Measurements from ENCODE around the gene ACSF2. TPM values are rescaled to one million over a fixed set of nuclear protein-coding genes. Genes with fewer than 3 reads are reported as not detected.

ACSF2 gene
- total and polyA plus RNA-seq, 2 experiments from 2014 or later: 43.1 to 47.9 TPM

DNA sequence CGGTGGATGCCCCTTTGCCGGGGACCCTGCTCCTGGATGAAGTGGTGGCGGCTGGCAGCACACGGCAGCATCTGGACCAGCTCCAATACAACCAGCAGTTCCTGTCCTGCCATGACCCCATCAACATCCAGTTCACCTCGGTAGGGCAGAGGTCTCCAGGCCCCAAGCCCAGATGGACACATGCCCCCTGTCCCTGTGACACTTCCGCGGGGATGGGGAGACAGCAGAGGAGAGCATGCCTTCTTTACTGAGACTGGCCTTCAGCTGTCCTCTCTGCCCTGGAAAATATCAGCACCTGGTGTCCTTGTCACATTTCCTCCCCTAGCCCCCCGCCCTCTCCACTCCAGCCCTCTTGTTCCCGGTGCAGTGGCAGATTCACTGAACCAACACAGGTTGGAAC, 36.4 kb downstream of the ACSF2 start:
- Histone ChIP-seq H3K4me2 (no peak overlapping the region), H3K4me3 (no peak overlapping the region), H3K9me3 (ENCODE audit: low read depth) (no peaks in the 10 kb centered on the region), H3K27me3 (no peaks in the 10 kb centered on the region), H3K36me3 (replicated peaks; ENCODE audit: insufficient read depth, low read depth) (no peaks in the 10 kb centered on the region), H2AFZ (no peak overlapping the region), H3K9me2 (replicated peaks; ENCODE audit: insufficient read depth) (no peaks in the 10 kb centered on the region), H3K27ac (no peak overlapping the region), H3K79me2 (no peaks in the 10 kb centered on the region), H4K20me1 (ENCODE audit: insufficient read depth, poor library complexity, severe bottlenecking) (no peaks in the 10 kb centered on the region), H3K4me1 (ENCODE audit: insufficient read depth) (peaks cover 12% of the 10 kb centered on the region)
- TF ChIP-seq EZH2phosphoT487 (IDR thresholded peaks at IDR 0.05; ENCODE audit: low read depth, severe bottlenecking, unreplicated experiment) (no peak), EZH2 (IDR thresholded peaks at IDR 0.05; ENCODE audit: borderline replicate concordance) (no peak)
- TF ChIP-seq, protein P1, sequence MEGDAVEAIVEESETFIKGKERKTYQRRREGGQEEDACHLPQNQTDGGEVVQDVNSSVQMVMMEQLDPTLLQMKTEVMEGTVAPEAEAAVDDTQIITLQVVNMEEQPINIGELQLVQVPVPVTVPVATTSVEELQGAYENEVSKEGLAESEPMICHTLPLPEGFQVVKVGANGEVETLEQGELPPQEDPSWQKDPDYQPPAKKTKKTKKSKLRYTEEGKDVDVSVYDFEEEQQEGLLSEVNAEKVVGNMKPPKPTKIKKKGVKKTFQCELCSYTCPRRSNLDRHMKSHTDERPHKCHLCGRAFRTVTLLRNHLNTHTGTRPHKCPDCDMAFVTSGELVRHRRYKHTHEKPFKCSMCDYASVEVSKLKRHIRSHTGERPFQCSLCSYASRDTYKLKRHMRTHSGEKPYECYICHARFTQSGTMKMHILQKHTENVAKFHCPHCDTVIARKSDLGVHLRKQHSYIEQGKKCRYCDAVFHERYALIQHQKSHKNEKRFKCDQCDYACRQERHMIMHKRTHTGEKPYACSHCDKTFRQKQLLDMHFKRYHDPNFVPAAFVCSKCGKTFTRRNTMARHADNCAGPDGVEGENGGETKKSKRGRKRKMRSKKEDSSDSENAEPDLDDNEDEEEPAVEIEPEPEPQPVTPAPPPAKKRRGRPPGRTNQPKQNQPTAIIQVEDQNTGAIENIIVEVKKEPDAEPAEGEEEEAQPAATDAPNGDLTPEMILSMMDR (IDR thresholded peaks at IDR 0.05; ENCODE audit: poor library complexity): no peak
- 95% methylated on average over 7 of the region's 9 CpGs for WGBS (ENCODE audit: low lambda C conversion rate, missing lambda C conversion rate)
- no peak for DNase-seq (ENCODE audit: low spot score)

DNA sequence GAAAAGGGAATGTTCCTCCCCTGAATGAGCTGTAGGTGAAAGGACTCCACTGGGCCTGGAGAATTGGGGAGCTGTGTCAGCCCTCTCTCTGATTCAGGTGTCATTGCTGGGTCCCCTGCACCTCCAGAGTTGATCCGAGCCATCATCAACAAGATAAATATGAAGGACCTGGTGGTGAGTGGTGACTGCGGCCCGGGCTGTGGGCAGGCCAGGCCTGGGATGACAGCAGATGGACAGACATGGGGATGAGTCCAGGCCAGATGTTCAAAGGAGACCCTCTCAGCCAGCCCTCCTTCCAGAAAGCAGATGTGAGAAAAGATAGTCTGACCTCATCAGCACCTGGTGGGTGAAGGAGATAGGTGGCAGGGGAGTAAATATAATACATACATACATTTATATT, 38.1 kb downstream of the ACSF2 start:
- Histone ChIP-seq H3K4me3 (no peak overlapping the region), H3K9me3 (ENCODE audit: low read depth) (no peaks in the 10 kb centered on the region), H3K27me3 (no peaks in the 10 kb centered on the region), H3K4me1 (ENCODE audit: insufficient read depth) (peaks cover 9% of the 10 kb centered on the region), H4K20me1 (ENCODE audit: insufficient read depth, poor library complexity, severe bottlenecking) (no peaks in the 10 kb centered on the region), H3K9me2 (replicated peaks; ENCODE audit: insufficient read depth) (no peaks in the 10 kb centered on the region), H3K79me2 (no peaks in the 10 kb centered on the region), H3K36me3 (replicated peaks; ENCODE audit: insufficient read depth, low read depth) (no peaks in the 10 kb centered on the region), H3K4me2 (no peak overlapping the region), H2AFZ (no peak overlapping the region), H3K27ac (no peak overlapping the region)
- 98% methylated on average over 3 of the region's 3 CpGs for WGBS (ENCODE audit: low lambda C conversion rate, missing lambda C conversion rate)
- DNase-seq (ENCODE audit: low spot score): no peak
- TF ChIP-seq, protein P1 (IDR thresholded peaks at IDR 0.05; ENCODE audit: poor library complexity): no peak
- no peak for TF ChIP-seq EZH2phosphoT487 (IDR thresholded peaks at IDR 0.05; ENCODE audit: low read depth, severe bottlenecking, unreplicated experiment)
- no peak for TF ChIP-seq EZH2 (IDR thresholded peaks at IDR 0.05; ENCODE audit: borderline replicate concordance)

DNA sequence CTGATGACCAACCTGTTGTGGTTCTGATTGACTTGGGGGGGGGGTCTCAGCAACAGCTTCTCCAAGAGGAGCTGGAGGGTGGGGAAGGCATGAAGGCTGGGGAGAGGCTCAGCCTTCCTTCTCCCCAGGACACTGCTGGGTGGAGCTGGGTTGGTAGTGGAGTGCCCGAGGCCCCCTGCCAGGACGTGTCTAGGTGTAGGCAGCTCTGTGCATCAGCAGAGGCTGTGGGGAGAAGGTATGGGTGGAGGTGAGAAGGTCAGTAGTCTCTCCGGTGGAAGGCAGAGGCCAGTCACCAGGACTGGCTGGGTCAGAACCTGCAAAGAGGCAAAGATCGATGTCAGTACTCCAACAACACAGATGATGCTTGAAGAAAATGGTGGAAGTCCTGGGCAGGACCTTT, 38.7 kb downstream of the ACSF2 start:
- H3K79me2 ChIP-seq: no peaks in the 10 kb centered on the region
- no peak overlapping the region for H3K4me3 ChIP-seq
- no peaks in the 10 kb centered on the region for H3K36me3 ChIP-seq (replicated peaks; ENCODE audit: insufficient read depth, low read depth)
- H3K27ac ChIP-seq: no peak overlapping the region
- H3K9me3 ChIP-seq (ENCODE audit: low read depth): no peaks in the 10 kb centered on the region
- TF ChIP-seq, protein P1 (IDR thresholded peaks at IDR 0.05; ENCODE audit: poor library complexity): no peak
- no peak for TF ChIP-seq EZH2phosphoT487 (IDR thresholded peaks at IDR 0.05; ENCODE audit: low read depth, severe bottlenecking, unreplicated experiment)
- TF ChIP-seq EZH2 (IDR thresholded peaks at IDR 0.05; ENCODE audit: borderline replicate concordance): no peak
- H4K20me1 ChIP-seq (ENCODE audit: insufficient read depth, poor library complexity, severe bottlenecking): no peaks in the 10 kb centered on the region
- H3K9me2 ChIP-seq (replicated peaks; ENCODE audit: insufficient read depth): no peaks in the 10 kb centered on the region
- DNase-seq (ENCODE audit: low spot score): no peak
- H3K4me2 ChIP-seq: no peak overlapping the region
- H3K4me1 ChIP-seq (ENCODE audit: insufficient read depth): peaks cover 3% of the 10 kb centered on the region
- no peaks in the 10 kb centered on the region for H3K27me3 ChIP-seq
- no peak overlapping the region for H2AFZ ChIP-seq
- WGBS (ENCODE audit: low lambda C conversion rate, missing lambda C conversion rate): 92% methylated on average over 4 of the region's 4 CpGs

DNA sequence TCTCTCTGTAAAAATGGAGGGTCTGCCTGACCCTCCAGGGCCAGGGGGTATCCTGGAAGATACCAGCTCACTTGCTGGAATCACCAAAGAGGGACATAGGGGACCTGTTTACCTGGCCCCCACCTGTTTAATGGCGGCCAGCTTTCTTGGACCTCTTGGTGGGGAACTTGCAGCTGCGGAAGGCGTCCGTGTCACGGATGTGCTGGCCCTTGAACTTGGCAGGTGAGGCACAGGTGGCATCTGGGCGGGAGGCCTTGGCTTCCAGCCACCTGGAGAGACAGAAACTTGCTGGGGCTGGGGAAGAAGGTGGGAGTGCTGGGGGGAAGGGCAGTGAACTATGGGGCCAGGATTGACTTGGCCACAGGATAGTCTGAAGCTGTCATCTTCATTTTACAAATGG, 39.2 kb downstream of the ACSF2 start:
- H3K27me3 ChIP-seq: no peaks in the 10 kb centered on the region
- H4K20me1 ChIP-seq (ENCODE audit: insufficient read depth, poor library complexity, severe bottlenecking): no peaks in the 10 kb centered on the region
- no peak overlapping the region for H3K27ac ChIP-seq
- H3K4me1 ChIP-seq (ENCODE audit: insufficient read depth): peaks cover 3% of the 10 kb centered on the region
- no peaks in the 10 kb centered on the region for H3K9me3 ChIP-seq (ENCODE audit: low read depth)
- no peak overlapping the region for H3K4me2 ChIP-seq
- H3K79me2 ChIP-seq: no peaks in the 10 kb centered on the region
- TF ChIP-seq, protein P1 (IDR thresholded peaks at IDR 0.05; ENCODE audit: poor library complexity): no peak
- TF ChIP-seq EZH2 (IDR thresholded peaks at IDR 0.05; ENCODE audit: borderline replicate concordance) (no peak), EZH2phosphoT487 (IDR thresholded peaks at IDR 0.05; ENCODE audit: low read depth, severe bottlenecking, unreplicated experiment) (no peak)
- H3K4me3 ChIP-seq: no peak overlapping the region
- no peak for DNase-seq (ENCODE audit: low spot score)
- H3K9me2 ChIP-seq (replicated peaks; ENCODE audit: insufficient read depth): no peaks in the 10 kb centered on the region
- no peaks in the 10 kb centered on the region for H3K36me3 ChIP-seq (replicated peaks; ENCODE audit: insufficient read depth, low read depth)
- WGBS (ENCODE audit: low lambda C conversion rate, missing lambda C conversion rate): 97% methylated on average over 6 of the region's 6 CpGs
- H2AFZ ChIP-seq: no peak overlapping the region
